Activated CD4-positive, alpha-beta T cell treated with anti-CD3 and anti-CD28 coated beads, Interleukin-2, Interleukin-4, amounts not matched to agents 100 ng/mL and 50 ng/mL, durations not matched to agents 16 hours and 8 hours (primary cell): Measurements from ENCODE around the gene PSMB9.
A peak's percentile ranks its signal among the peaks of the same experiment; 100 is the strongest.

Source experiments
- DNase-seq: peaks from one replicate; pipeline ENCODE4 v3.0.0-alpha.2; 2020; ENCODE audit warnings: low spot score

Gene PSMB9

DNA sequence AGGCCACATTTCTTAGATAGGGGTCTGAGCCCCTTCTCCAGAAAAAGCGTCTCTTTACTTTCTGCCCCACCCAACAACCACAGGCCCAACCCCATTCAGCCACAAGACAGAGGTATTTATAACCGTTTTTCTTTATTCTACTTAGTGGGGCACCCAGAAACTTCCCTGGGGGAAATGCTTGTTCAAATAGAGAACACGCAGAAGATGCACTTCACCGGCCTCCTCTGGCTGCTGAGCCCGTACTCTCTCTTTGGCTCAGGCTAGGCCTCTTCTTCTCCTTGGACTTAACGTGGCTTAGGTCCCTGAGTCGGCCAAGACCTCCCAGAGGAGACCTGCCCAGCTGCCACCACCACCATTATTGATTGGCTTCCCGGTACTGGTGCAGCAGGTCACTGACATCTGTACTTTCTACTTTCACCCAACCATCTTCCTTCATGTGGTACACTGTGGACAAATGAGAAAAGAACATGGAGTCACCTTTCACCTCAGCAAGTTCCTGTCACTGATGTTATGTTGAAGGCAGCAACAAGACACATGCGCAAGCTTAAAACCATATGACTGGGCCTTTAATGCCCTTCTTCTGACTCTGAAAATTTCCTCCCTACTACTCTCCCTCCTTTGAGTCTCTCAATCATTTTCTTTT is 13.3 kb upstream of the PSMB9 start:
- DNase-seq: peak; percentile 86

DNA sequence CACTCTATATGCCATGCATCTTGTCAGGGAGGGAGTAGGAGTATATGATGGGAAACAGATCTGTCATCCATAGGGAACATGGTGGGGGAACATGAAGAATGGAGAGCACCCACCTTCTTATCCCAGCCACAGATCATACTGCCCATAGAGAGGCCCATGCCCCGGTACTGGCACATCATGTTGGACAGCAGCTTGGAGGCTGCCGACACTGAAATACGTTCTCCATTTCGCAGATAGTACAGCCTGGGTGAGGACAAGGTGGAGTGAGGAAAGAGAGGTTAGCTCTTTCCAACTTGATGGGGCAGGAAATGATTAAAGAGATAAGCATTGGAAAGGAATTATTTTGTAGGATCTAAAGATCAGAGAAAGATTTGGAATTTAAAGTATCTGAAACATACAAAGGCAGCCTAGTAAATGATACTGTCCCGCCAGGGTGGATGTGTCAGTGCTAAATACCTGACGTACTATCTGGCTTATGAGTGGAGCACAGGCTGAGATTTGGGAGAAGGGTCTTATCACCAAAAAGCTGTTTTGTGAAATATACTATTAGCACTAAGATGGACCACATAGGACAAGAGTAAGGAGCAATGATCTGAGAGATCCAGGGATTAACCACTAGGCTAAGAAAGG is 11.9 kb upstream of the PSMB9 start:
- DNase-seq: no peak

DNA sequence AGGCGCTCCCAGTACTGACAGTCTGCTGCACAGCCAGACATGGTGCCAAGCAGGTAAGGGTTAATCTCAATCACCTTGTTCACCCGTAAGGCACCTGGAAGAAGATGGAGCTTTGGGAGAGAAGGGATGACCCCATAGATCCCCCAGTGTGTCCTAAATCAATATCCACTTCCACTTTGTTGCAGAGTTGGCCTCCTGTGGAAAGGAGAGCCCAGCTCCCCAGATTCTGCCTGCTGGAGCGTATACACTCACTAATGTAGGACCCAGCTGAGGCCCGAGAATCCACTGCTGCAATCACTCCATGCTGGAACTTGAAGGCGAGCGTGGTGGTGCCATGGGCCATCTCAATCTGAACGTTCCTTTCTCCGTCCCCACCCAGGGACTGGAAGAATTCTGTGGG is 11.3 kb upstream of the PSMB9 start:
- DNase-seq: no peak

DNA sequence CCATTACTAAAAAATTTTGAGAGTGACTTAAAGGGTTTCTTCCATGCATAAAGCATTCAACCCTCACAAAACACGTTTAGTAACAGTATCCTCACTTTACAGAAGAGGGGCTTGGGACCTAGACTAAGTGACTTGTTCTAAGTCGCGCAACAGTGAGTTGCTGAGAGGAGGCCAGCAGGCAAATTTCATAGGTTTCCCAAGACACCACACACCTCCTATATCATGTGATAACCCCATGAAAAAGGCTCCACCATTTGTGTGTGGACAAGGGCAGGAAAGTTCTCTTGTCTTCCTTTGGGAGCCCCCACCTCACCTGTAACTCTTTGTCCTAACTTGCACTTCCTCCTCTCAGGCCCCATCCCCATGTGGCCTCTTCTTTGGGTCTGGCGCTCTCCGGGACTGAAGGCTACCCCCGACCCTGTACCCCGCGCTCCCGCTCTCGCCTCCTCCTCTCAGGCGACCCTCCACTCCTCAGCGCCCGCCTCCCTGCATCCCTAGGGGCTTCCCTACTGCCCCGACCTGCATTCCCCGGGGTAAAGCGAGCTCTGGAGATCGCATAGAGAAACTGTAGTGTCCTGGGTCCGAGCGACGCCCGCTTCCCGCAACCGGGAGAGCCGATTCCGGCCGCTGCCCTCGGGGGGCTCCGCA is 10.5 kb upstream of the PSMB9 start:
- no peak for DNase-seq

DNA sequence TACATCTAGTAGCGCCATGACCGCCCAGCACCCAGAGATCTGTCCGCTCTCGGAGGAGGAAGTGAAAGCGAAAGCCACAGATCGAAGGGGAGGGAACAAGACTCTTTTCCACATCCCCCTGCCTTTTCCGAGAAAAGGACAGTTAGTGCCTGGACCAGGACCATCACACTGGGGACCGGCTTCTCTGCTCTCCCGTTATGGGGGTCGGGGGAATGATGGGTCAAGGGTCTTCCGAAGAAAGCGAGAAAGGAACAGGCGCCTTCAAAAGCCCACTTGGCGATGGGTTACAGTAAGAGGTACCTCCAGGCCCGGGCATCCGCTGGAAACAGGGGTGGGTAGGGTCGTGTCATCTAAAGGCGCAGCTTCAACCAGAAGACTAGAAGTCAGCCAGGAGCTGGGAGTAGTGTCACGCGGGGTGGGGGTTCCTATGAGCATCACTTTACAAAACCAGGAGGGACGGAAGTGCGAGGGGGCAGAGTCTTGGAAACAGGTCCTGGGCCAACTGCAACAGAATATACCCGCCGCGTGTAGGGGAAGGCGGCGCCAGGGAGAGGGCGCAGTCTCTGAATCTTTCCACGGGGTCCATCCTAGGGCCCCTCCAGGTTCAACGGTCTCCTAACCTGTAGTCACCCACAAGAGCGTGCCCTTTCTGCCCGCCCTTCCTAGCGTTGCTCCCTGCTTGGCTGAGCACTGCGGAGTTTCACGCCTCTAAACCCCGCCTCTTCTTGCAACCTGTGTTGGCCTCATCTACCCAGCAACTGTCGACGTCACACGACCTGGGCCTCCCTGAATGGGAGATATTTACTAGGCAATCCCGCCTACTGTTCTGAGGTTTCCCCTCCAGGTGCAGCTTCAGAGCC is 9.8 kb upstream of the PSMB9 start, which contains the start of gene PSMB8:
Gene PSMB8 (minus strand): TSS at position 69 of the 860 bp plus-strand sequence. CDS start 51 bp downstream, at position 18.
- DNase-seq: peak; percentile 98

DNA sequence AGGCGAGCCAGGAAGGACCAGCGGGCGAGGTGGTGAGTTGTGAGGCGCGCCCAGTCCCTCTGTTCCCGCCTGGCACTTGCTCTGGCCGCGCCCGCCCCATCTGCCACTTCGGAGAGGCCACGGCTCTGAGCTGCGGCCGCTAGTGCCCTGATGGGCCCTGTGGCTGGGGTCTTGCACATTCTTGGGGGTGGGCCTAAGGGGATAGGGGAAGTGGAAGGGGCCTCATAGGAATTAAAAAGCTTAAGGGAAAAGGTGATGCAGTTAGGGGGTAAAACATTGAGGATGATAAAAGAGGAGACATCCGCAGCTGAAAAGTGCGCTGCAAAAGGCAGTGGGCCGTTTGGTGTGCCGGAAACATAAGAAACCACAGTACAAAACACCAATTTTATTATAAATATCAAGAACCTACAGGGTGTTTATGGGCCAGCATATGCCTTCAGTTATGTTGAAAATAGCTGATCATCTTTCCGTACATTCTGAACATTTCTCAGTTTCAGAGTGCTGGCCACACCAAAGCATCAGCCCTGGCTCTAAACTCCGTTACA is 9.1 kb upstream of the PSMB9 start:
- DNase-seq: no peak

DNA sequence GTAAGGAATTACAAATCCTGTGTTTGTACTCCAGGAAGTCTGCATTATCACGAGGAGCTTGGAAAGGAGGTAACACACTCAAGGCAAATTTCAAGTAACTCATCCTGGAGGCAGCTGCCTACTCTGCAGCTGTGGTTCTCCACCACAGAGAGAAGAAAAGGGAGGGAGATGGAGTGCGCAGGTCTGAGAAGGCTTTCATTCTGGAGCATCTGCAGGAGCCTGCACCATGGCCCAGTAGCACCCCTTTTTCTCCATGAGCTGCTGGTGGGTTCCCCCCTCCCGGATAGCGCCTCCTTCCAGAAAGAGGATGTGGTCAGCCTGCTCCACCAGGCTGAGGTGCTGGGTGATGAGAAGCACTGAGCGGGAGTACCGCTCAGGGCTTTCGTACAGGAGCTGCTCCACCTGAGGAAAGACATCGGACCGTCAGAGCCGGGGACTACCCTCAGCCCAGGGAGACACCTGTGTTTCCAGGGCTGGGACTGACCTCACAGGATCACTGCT is 8.6 kb upstream of the PSMB9 start:
- peak; percentile 69 for DNase-seq

DNA sequence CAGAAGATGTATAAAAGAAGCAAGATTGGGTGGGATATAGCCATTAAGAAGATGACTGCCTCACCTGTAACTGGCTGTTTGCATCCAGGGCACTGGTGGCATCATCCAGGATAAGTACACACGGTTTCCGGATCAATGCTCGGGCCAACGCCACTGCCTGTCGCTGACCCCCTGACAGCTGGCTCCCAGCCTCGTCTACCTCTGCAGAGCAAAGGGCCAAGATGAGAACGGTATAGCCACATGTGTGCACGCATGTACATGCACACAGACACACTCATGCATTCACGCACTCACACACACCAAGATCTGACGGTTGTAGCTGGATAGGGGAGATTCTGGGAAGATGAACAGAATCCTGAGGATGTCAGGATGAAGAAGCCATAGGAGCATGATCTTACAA is 7.0 kb upstream of the PSMB9 start:
- no peak for DNase-seq

DNA sequence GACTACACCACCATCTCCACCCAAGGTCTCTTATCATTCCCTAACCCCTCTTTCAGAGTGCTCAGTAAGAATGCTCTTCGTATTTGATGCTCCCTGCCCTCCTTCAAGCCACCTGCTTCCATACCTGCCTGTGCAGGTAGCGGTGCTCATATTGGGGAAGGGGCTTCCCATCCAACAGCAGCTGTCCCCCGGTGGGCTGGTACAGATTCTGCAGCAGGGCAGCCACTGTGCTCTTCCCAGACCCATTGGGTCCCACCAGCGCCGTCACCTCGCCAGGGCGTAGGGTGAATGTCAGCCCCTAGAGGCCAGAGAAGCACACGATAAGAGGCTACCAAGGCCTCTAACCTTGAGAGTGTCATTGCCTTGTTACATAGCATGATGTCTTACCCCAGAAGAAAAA is 6.2 kb upstream of the PSMB9 start:
- no peak for DNase-seq

DNA sequence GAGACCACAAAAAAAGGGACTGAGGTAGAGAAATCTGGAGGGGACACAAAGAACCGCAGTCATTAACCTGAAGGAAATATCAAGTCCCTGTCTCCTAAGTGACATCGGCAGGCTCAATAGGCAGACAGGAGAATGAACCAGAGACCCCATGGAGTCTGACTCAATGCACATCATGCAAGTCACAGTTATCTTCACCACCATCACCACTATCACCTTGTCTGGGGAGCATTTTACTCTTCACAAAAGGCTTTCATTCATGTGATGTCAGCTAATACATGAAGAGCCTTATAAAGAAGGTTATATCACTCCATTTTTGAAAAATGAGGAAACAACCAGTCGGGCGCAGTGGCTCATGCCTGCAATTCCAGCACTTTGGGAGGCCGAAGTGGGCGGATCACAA is 4.9 kb upstream of the PSMB9 start:
- no peak for DNase-seq

DNA sequence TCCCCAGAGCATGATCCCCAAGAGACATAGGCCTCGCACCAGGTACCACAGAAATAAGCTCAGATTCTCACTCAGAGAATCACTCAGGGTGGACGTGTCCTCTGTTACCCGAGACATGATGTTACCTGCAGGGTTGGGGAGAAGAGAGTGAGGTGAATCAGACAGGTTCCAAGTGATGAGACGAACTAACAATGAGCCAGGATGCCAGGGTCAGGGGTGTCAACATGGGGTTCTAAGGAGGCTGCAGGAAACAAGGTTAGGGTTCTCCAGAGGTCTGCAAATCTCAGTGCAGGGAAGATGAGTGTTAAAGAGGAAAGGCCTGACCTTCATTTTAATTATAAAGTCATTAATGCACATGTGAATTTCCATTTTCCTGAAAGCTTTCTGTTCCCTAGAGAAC is 3.0 kb upstream of the PSMB9 start:
- DNase-seq: no peak

DNA sequence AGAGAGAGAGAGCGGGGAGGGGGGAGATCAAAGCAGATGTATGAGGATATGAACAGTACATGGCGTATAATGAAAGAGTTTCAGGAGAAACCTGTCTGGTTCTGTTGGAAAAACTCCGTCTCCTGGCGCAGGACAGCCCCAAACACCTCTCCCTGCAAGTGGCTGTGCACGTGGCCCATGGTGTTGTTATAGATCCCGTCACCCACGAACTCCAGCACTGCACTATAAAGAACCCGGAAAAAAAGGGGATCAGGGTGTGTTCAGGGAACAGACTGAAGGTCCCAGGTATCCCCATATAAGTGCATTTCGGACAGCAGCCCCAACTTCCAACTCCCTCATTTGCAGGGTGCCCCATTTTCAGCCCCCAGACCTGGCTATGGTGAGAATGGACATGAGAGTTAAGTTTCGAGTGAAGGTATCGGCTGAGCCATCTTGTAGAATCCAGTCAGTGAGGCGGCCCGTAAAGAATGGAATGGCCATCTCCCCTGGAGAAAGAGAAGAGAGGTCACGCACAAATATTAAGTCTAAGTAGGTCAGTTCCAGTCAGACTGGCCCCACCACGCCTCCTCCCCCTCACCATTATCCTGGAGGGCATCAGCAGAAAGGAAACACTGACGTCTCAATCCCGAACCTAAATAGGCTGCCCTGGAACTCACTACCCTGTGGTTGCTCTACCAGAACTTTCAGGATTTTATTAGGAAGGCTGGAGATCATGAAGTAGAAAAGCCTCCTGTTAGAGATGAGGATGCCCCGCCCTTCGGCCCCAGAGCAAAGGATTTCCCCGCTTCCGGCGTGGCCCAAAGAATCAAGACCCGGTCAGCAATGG is 1.8 kb upstream of the PSMB9 start:
- peak; percentile 45 for DNase-seq

DNA sequence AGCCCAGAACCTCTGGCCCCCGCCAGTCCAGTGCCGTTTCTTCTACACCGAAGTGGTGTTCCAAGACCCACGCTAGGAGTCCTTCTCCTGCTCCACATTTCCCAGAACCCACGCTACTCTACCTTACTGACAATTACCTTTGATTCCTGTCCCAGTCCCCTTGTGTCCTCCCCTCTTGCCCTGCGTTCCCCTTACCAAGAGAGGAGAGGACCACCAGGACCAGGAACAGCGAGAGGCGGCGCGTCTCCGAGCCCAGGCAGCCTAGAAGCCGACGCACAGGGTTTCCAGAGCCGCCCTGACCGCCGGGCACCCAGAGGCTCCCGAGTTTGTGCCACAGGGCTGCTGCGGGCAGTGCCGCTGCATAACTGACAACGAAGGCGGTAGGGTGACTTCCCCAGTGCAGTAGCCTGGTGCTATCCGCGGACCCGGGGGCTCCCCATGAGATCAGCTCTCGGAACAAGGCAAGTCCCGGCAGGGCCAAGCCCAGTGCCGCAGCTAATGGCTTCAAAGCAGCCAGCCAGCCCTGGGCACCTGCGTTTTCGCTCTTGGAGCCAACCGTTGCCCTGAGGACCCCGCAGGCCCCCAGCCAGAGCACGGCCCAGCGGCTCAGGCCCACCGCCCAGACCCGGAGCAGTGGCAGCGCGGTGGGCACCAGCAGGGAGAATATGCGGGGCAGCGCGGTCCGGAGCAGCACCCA is 1.0 kb upstream of the PSMB9 start:
- no peak for DNase-seq

DNA sequence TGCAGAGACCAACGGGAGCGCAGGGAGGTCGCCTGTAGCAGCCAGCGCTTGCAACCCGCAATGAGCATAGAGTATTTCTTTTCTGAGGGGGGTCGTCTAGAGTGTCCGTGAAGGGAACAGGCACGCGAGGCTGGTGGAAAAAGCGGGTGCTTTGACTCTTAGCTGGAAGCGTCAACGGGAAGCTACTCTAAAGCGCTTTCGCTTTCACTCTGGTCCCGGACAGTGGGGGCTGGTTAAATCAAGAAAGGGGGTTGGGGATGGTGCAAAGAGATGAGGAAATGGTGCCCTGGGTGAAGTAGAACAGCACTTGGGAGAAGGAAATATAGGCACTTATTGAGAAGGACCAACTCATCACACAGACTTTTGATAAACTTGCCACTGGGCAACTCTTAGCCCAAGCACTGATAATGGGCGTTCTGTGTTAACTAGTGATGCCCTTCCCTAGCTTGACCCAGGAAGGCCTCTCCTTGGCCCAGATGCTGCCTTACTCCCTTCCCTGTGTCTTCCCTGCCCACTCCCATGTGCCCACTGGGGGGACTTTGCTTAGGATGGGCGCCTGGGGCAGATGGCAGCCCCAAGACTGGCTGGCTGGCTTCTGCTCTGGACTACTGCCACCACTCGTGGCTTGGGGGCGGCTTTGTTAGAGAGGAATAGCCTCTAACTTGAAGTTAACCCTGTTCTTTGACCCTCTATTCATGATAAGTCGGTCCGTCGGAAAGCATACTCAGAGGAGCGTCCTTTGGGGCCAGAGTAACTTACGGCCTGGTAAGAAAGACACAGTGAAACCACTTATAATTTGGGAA is 585 bp downstream of the PSMB9 start:
- DNase-seq: peak; percentile 59

DNA sequence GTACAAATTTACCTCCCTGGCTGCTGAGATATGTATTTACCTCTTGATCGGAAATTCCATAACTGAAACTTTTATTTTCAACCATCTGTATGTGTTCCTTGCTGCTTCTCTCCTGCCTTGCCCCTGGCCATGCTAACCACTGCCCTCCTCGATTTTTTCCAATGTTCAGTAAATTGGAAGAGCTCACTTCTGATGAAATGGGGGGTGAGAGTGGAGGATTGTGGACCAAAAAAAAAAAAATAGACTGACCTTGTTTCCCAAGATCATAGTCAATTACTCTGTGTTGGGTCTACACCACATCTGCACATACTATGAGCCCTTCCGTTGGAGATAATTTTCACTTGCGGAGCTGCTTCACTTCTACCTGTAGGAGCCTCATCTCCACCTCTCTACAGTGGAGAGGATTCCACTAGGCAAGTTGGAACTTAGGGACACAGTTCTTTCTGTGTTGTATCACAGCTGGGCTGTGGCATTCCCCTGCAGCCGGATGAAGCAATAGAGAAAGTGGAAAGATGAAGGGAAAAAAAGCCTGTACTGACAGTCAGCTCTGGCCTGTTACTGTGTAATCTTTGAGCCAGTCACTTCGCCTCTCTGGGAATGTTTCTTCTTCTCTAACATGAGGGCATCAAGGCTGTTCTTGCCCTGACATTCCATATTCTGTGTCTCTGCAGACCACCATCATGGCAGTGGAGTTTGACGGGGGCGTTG is 1.6 kb downstream of the PSMB9 start:
- DNase-seq: no peak

DNA sequence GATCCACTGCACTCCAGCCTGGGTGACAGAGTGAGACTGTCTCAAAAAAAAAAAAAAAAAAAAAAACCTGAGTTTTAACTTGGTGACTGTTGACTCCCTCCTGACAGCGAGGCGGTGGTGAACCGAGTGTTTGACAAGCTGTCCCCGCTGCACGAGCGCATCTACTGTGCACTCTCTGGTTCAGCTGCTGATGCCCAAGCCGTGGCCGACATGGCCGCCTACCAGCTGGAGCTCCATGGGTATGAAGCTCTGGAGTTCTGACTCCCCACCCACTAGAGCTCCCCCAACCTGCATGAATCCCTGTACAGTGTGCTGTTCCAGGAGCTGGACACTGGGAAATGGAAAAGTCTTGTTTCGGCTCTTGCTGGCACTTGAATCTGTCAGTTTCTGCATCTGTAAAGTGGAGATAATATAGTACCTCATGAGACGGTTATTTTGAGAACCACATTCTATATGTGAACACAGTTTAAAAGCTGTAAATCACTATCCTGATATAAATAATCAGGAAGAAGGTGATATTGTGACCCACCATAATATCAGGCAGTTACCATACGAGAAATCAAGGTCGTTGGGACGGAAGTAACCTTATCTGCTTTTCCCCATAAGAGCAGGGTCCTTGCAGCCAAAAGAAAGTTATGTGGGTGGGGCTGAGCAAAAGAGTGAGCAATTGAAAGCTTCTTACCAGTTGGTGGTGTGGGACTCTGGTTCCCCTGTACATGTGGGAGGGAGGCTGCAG is 3.3 kb downstream of the PSMB9 start:
- DNase-seq: no peak

DNA sequence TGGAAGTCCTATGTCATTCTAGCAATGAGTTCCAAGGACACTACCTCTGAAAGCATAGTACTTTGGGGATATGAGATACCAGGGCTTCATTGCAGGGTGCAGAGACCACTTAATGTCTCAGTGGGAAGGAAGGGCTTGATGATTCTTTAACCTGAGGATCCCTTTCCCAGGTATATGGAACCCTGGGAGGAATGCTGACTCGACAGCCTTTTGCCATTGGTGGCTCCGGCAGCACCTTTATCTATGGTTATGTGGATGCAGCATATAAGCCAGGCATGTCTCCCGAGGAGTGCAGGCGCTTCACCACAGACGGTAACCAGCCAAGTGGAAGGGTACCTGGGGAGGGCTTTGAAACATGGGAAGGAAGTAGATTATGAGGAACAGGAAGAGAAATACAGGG is 4.2 kb downstream of the PSMB9 start:
- DNase-seq: no peak

DNA sequence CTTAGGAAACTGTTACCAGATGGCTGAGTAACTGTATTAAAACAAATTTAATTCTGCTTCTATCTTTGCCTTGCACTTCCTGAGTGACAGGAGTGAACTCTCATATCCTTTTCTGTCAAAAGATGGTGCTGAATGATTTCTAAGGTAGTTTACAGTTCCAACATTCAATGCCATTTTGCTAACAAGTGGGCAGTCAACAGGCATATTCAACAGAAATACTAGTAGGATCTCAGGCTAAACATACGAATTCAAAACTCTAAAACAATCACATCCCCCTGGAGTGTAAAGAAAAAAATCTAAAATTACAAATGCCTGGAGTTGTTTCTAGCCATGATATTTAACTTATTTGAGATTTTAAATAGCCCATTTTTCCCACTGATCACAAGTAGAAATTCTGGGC is 6.7 kb downstream of the PSMB9 start:
- DNase-seq: no peak
